ENCODE results near the gene SMCHD1. TPM values are rescaled to one million over a fixed set of nuclear protein-coding genes. Genes with fewer than 3 reads are reported as not detected.

The SMCHD1 gene
- total RNA-seq, 2 donors from 2014 or later = 61.8 to 72.5 TPM

- Mint-ChIP-seq H3K27me3 (ENCODE audit: insufficient read depth) (no peaks in the 10 kb centered on the region), H3K36me3 (ENCODE audit: low read depth) (peaks cover 72% of the 10 kb centered on the region), H3K27ac (no peak overlapping the region), H3K9me3 (no peaks in the 10 kb centered on the region), H3K4me3 (no peak overlapping the region), H3K4me1 (peaks cover 2% of the 10 kb centered on the region)
- WGBS, 2 experiments (ENCODE audit: insufficient coverage in 1 of 2, insufficient read length in 1 of 2) = 87 to 93% methylated on average over 2 to 4 of the region's 4 CpGs
- Histone ChIP-seq H3K4me3 (ENCODE audit: low read length) (no peak overlapping the region), H3K27ac (ENCODE audit: low read depth, low read length) (no peak overlapping the region), H3K36me3 (ENCODE audit: control insufficient read depth, insufficient read depth, low read length) (peaks cover 99% of the 10 kb centered on the region), H3K27me3 (ENCODE audit: control insufficient read depth, insufficient read depth, low read length, poor library complexity, severe bottlenecking) (no peaks in the 10 kb centered on the region), H3K9me3 (ENCODE audit: control insufficient read depth, low read length) (no peaks in the 10 kb centered on the region), H3K4me1 (ENCODE audit: control insufficient read depth, insufficient read depth, low read length) (no peaks in the 10 kb centered on the region), H3K9ac (ENCODE audit: extremely low read depth, low read length, poor library complexity, severe bottlenecking) (no peak overlapping the region)
- no peak for DNase-seq
- no peak for TF ChIP-seq CTCF (conservative IDR thresholded peaks at IDR 0.05)
Measured at GRCh38 chr18:2697184-2697583, 41.7 kb downstream of the SMCHD1 start.

DNA sequence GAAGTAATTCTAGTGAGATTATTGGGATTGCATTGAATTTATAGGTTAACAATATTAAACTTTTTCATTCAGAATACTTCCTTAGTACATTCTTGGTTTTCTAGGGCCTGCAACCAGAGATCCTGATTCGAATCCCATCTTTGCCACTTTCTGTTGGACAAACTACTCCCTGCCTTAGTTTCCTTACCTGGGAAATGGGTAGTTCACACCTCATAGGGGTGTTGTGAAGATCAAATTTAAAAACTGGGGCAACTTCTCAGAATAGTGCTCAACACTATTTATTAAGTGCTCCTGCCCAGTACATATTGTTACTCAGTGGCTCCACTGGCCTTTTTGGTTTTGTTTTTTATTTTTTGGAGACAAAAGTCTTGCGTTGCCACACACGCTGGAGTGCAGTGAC, 43.5 kb downstream of the SMCHD1 start:
- Histone ChIP-seq H3K4me3 (ENCODE audit: low read length) (no peak overlapping the region), H3K4me1 (ENCODE audit: control insufficient read depth, insufficient read depth, low read length) (no peaks in the 10 kb centered on the region), H3K9ac (ENCODE audit: extremely low read depth, low read length, poor library complexity, severe bottlenecking) (no peak overlapping the region), H3K27ac (ENCODE audit: low read depth, low read length) (no peak overlapping the region), H3K27me3 (ENCODE audit: control insufficient read depth, insufficient read depth, low read length, poor library complexity, severe bottlenecking) (no peaks in the 10 kb centered on the region), H3K36me3 (ENCODE audit: control insufficient read depth, insufficient read depth, low read length) (peaks cover 100% of the 10 kb centered on the region), H3K9me3 (ENCODE audit: control insufficient read depth, low read length) (no peaks in the 10 kb centered on the region)
- no peaks in the 10 kb centered on the region for H3K9me3 Mint-ChIP-seq
- 64 to 100% methylated on average over 1 to 3 of the region's 3 CpGs for WGBS, 2 experiments (ENCODE audit: insufficient coverage in 1 of 2, insufficient read length in 1 of 2)
- H3K27me3 Mint-ChIP-seq (ENCODE audit: insufficient read depth) = no peaks in the 10 kb centered on the region
- no peak overlapping the region for H3K27ac Mint-ChIP-seq
- no peak for TF ChIP-seq CTCF (conservative IDR thresholded peaks at IDR 0.05)
- DNase-seq = no peak
- peaks cover 2% of the 10 kb centered on the region for H3K4me1 Mint-ChIP-seq
- H3K4me3 Mint-ChIP-seq = no peak overlapping the region
- H3K36me3 Mint-ChIP-seq (ENCODE audit: low read depth) = peaks cover 73% of the 10 kb centered on the region

GRCh38 chr18:2704541-2704940, 49.0 kb downstream of the SMCHD1 start:
- Mint-ChIP-seq H3K27ac (peak overlapping the region; percentile 5), H3K4me1 (peaks cover 4% of the 10 kb centered on the region), H3K27me3 (ENCODE audit: insufficient read depth) (no peaks in the 10 kb centered on the region), H3K4me3 (no peak overlapping the region), H3K36me3 (ENCODE audit: low read depth) (peaks cover 64% of the 10 kb centered on the region), H3K9me3 (no peaks in the 10 kb centered on the region)
- TF ChIP-seq CTCF (conservative IDR thresholded peaks at IDR 0.05) = no peak
- Histone ChIP-seq H3K9me3 (ENCODE audit: control insufficient read depth, low read length) (peaks cover 16% of the 10 kb centered on the region), H3K27me3 (ENCODE audit: control insufficient read depth, insufficient read depth, low read length, poor library complexity, severe bottlenecking) (no peaks in the 10 kb centered on the region), H3K36me3 (ENCODE audit: control insufficient read depth, insufficient read depth, low read length) (peaks cover 97% of the 10 kb centered on the region), H3K9ac (ENCODE audit: extremely low read depth, low read length, poor library complexity, severe bottlenecking) (no peak overlapping the region), H3K27ac (ENCODE audit: low read depth, low read length) (no peak overlapping the region), H3K4me3 (ENCODE audit: low read length) (no peak overlapping the region), H3K4me1 (ENCODE audit: control insufficient read depth, insufficient read depth, low read length) (no peaks in the 10 kb centered on the region)
- WGBS, 2 experiments (ENCODE audit: insufficient coverage in 1 of 2, insufficient read length in 1 of 2) = 93% methylated on average over 2 of the region's 2 CpGs; no CpG with 5 or more reads in 1 of the 2 experiments
- DNase-seq = no peak
